Suppressor macrophage (primary cell): ENCODE data around the gene PLA2G12A.

Experiments
- DNase-seq, 4 experiments: peaks; one replicate each; pipeline ENCODE4 v3.0.0-alpha.2; 2020 to 2022

Gene PLA2G12A

GRCh38 chr4:109676886-109677285 lies 53.0 kb downstream of the PLA2G12A start:
- DNase-seq = no peak

GRCh38 chr4:109675843-109676242 lies 54.0 kb downstream of the PLA2G12A start:
- no peak for DNase-seq

GRCh38 chr4:109675181-109675580 lies 54.7 kb downstream of the PLA2G12A start:
- no peak for DNase-seq

- no peak for DNase-seq
Measured at GRCh38 chr4:109673303-109673702, 56.6 kb downstream of the PLA2G12A start.

GRCh38 chr4:109672169-109672930 lies 57.5 kb downstream of the PLA2G12A start:
- no peak for DNase-seq

GRCh38 chr4:109671350-109671749 lies 58.5 kb downstream of the PLA2G12A start:
- no peak for DNase-seq

GRCh38 chr4:109665783-109666485 lies 63.9 kb downstream of the PLA2G12A start:
- no peak for DNase-seq

- no peak for DNase-seq
Measured at GRCh38 chr4:109662771-109663170, 67.1 kb downstream of the PLA2G12A start.

GRCh38 chr4:109662116-109662515 lies 67.8 kb downstream of the PLA2G12A start:
- no peak for DNase-seq
